Cardiac fibroblast (primary cell): ENCODE measurements around the gene TECPR1.

Experiments
- DNase-seq, 2 donors: peaks; one replicate each; pipeline versions ENCODE4 v3.0.0 to v3.0.0-alpha.2; 2010; ENCODE audit warnings: low read depth in 2 of 2
- H3K4me3 ChIP-seq, 2 donors: replicated peaks in 1 of 2; 1 replicate in 1 of 2; 2 replicates in 1 of 2; pipeline ENCODE4 v1.5.1; 2011; ENCODE audit warnings: low read depth in 2 of 2, low read length in 2 of 2, mild to moderate bottlenecking in 2 of 2, moderate library complexity in 1 of 2
- CTCF ChIP-seq: IDR thresholded peaks from one replicate; pipeline ENCODE4 v1.5.1; 2011; ENCODE audit warnings: low read depth, mild to moderate bottlenecking, low read length, inconsistent platforms

TECPR1 gene

GRCh38 chr7:98211676-98212531 lies 40.1 kb downstream of the TECPR1 start:
- TF ChIP-seq CTCF = no peak
- peak overlapping the region in 1 of 2 donors; percentile 43 for H3K4me3 ChIP-seq
- DNase-seq = no peak

- DNase-seq = no peak
- no peak for TF ChIP-seq CTCF
- H3K4me3 ChIP-seq = peak within 1 kb of the TSS; percentile 36 to 43
Measured at GRCh38 chr7:98211221-98211675, 40.8 kb downstream of the TECPR1 start, which contains the start of gene BHLHA15. BHLHA15 (plus strand) TSS chr7:98211439; CDS start chr7:98212310, 871 bp downstream.

- peak overlapping the region; percentile 32 to 36 for H3K4me3 ChIP-seq
Measured at GRCh38 chr7:98210513-98211220, 41.4 kb downstream of the TECPR1 start.

GRCh38 chr7:98209166-98209920 lies 42.7 kb downstream of the TECPR1 start:
- no peak for TF ChIP-seq CTCF
- DNase-seq = no peak
- no peak overlapping the region for H3K4me3 ChIP-seq

More at GRCh38 chr7:98210513-98211220, 41.4 kb downstream of the TECPR1 start:
- DNase-seq = peak in 1 of 2 donors; percentile 12
- no peak for TF ChIP-seq CTCF

- no peak for DNase-seq
- TF ChIP-seq CTCF = no peak
- H3K4me3 ChIP-seq = no peak overlapping the region
Measured at GRCh38 chr7:98206451-98207330, 45.3 kb downstream of the TECPR1 start.
